HuH-7 (cell line): ENCODE measurements around the gene TRMT2A.

Experiments
- DNase-seq: peaks from one replicate; pipeline ENCODE4 v3.0.0; 2011; ENCODE audit warnings: low spot score

The TRMT2A gene

GRCh38 chr22:20106205-20106848 lies 10.7 kb downstream of the TRMT2A start:
- DNase-seq, result no peak

GRCh38 chr22:20105456-20106204 lies 11.4 kb downstream of the TRMT2A start:
- no peak for DNase-seq

GRCh38 chr22:20102203-20102780 lies 14.7 kb downstream of the TRMT2A start:
- no peak for DNase-seq

GRCh38 chr22:20101638-20102037 lies 15.4 kb downstream of the TRMT2A start:
- DNase-seq, result no peak

GRCh38 chr22:20099099-20099711 lies 17.8 kb downstream of the TRMT2A start:
- DNase-seq, result no peak

GRCh38 chr22:20096574-20097420 lies 20.2 kb downstream of the TRMT2A start:
- no peak for DNase-seq

- DNase-seq, result no peak
Observed at GRCh38 chr22:20095521-20095920, 21.5 kb downstream of the TRMT2A start.

- DNase-seq, result no peak
Observed at GRCh38 chr22:20094197-20094807, 22.7 kb downstream of the TRMT2A start.

GRCh38 chr22:20093418-20094196 lies 23.4 kb downstream of the TRMT2A start:
- no peak for DNase-seq

- DNase-seq, result no peak
Observed at GRCh38 chr22:20092477-20092854, 24.6 kb downstream of the TRMT2A start.

GRCh38 chr22:20091690-20092476 lies 25.1 kb downstream of the TRMT2A start:
- no peak for DNase-seq

- no peak for DNase-seq
Observed at GRCh38 chr22:20090730-20091240, 26.2 kb downstream of the TRMT2A start.

GRCh38 chr22:20089977-20090729 lies 26.9 kb downstream of the TRMT2A start:
- DNase-seq, result no peak

- no peak for DNase-seq
Observed at GRCh38 chr22:20089226-20089976, 27.6 kb downstream of the TRMT2A start.

- no peak for DNase-seq
Observed at GRCh38 chr22:20088263-20088648, 28.8 kb downstream of the TRMT2A start.

GRCh38 chr22:20087319-20088262 lies 29.4 kb downstream of the TRMT2A start:
- no peak for DNase-seq

- no peak for DNase-seq
Observed at GRCh38 chr22:20086763-20087162, 30.3 kb downstream of the TRMT2A start.
